CD8-positive, alpha-beta memory T cell (primary cell): Measurements from ENCODE around the gene TOR4A. TPM values are rescaled to one million over a fixed set of nuclear protein-coding genes. Genes with fewer than 3 reads are reported as not detected.

Experiments used
- CTCF ChIA-PET: fragments of 350-600 bp; sonication (Branson Sonifier 250); formaldehyde crosslinking; loops from one replicate; lab custom pipeline; 2021; ENCODE audit warnings: antibody characterized with exemption; lab: Charles Lee
- POLR2A ChIA-PET: fragments of 350-600 bp; sonication (Branson Sonifier 250); formaldehyde crosslinking; loops from one replicate; lab custom pipeline; 2021; ENCODE audit warnings: antibody characterized with exemption; lab: Charles Lee
- DNase-seq, 5 donors: peaks; one replicate each; pipeline versions ENCODE4 v3.0.0 to v3.0.0-alpha.2; 2020 to 2022; ENCODE audit warnings: mixed read lengths in 1 of 5
- H3K27ac ChIP-seq: one replicate; pipeline ENCODE4 v1.7.0; 2013; ENCODE audit warnings: low read depth, mild to moderate bottlenecking, low read length, moderate library complexity
- H3K27me3 ChIP-seq: 2 replicates; pipeline ENCODE4 v1.7.0; 2013; ENCODE audit warnings: low read length, mild to moderate bottlenecking; ENCODE audit not compliant: insufficient read depth, poor library complexity, severe bottlenecking
- H3K36me3 ChIP-seq: 2 replicates; pipeline ENCODE4 v1.7.0; 2013; ENCODE audit warnings: mild to moderate bottlenecking, low read length, moderate library complexity; ENCODE audit not compliant: insufficient read depth
- H3K4me1 ChIP-seq: 2 replicates; pipeline ENCODE4 v1.7.0; 2013; ENCODE audit warnings: mild to moderate bottlenecking, low read length, moderate library complexity; ENCODE audit not compliant: insufficient read depth
- H3K4me3 ChIP-seq: 2 replicates; pipeline ENCODE4 v1.7.0; 2013; ENCODE audit warnings: mild to moderate bottlenecking, low read length
- H3K9me3 ChIP-seq: 2 replicates; pipeline ENCODE4 v1.7.0; 2013; ENCODE audit warnings: mild to moderate bottlenecking, low read length
- H3K27ac Mint-ChIP-seq, 8 donors: one replicate each; pipeline ENCODE4 v1.8.0; 2020 to 2021; ENCODE audit warnings: mixed read lengths in 8 of 8, mild to moderate bottlenecking in 6 of 8, inconsistent platforms in 3 of 8, moderate library complexity in 3 of 8
- H3K27me3 Mint-ChIP-seq, 2 donors: one replicate each; pipeline ENCODE4 v1.8.0; 2020 to 2021; ENCODE audit warnings: mixed read lengths in 2 of 2, mild to moderate bottlenecking in 1 of 2, moderate library complexity in 1 of 2
- H3K36me3 Mint-ChIP-seq, 3 donors: one replicate each; pipeline ENCODE4 v1.8.0; 2020 to 2021; ENCODE audit warnings: mixed read lengths in 3 of 3, inconsistent platforms in 1 of 3, mild to moderate bottlenecking in 1 of 3
- H3K4me1 Mint-ChIP-seq, 3 donors: one replicate each; pipeline ENCODE4 v1.8.0; 2020 to 2021; ENCODE audit warnings: mixed read lengths in 3 of 3, inconsistent platforms in 1 of 3, mild to moderate bottlenecking in 1 of 3
- H3K4me3 Mint-ChIP-seq, 7 donors: one replicate each; pipeline ENCODE4 v1.8.0; 2020 to 2021; ENCODE audit warnings: mixed read lengths in 7 of 7, mild to moderate bottlenecking in 6 of 7, moderate library complexity in 4 of 7, inconsistent platforms in 2 of 7
- H3K9me3 Mint-ChIP-seq, 5 donors: one replicate each; pipeline ENCODE4 v1.8.0; 2020 to 2022; ENCODE audit warnings: mixed read lengths in 5 of 5, mild to moderate bottlenecking in 3 of 5, moderate library complexity in 2 of 5, inconsistent platforms in 1 of 5
- polyA plus RNA-seq: library from polyadenylated mRNA; unstranded; fragments of 300-500 nt; fragmentation: Illumina TruSeq; gene quantifications from one replicate; pipeline ENCODE4 v1.2.3, GENCODE V29; 2021
- total RNA-seq, 2 experiments: library from RNA; stranded (reverse); gene quantifications; one replicate each; pipeline ENCODE4 v1.2.3, GENCODE V29; 2021

The TOR4A gene
- total and polyA plus RNA-seq, 3 experiments from 2014 or later, result 1.8 to 3.9 (median 3.3) TPM

GRCh38 chr9:137317718-137318511, 40.4 kb downstream of the TOR4A start:
- no peaks in the 10 kb centered on the region for H3K36me3 Mint-ChIP-seq
- no peak overlapping the region for H3K27ac ChIP-seq
- DNase-seq, result peak in 1 of 5 donors; percentile 38
- H3K4me3 Mint-ChIP-seq, result no peak overlapping the region
- H3K9me3 ChIP-seq, result no peaks in the 10 kb centered on the region
- POLR2A ChIA-PET, result no interaction called here
- CTCF ChIA-PET, result no interaction called here
- no peaks in the 10 kb centered on the region for H3K9me3 Mint-ChIP-seq
- H3K36me3 ChIP-seq, result no peaks in the 10 kb centered on the region
- peaks cover 10% of the 10 kb centered on the region for H3K4me1 ChIP-seq
- peaks cover 0 to 5% (median 0%) of the 10 kb centered on the region in 3 donors for H3K4me1 Mint-ChIP-seq
- no peak overlapping the region for H3K4me3 ChIP-seq
- peaks cover 3 to 9% of the 10 kb centered on the region in 2 donors for H3K27me3 Mint-ChIP-seq
- H3K27me3 ChIP-seq, result no peaks in the 10 kb centered on the region
- H3K27ac Mint-ChIP-seq, result no peak overlapping the region

GRCh38 chr9:137318602-137319001, 41.1 kb downstream of the TOR4A start:
- no peak overlapping the region for H3K4me3 Mint-ChIP-seq
- Histone ChIP-seq H3K36me3 (no peaks in the 10 kb centered on the region), H3K27ac (no peak overlapping the region), H3K27me3 (no peaks in the 10 kb centered on the region), H3K9me3 (no peaks in the 10 kb centered on the region), H3K4me1 (peaks cover 10% of the 10 kb centered on the region), H3K4me3 (no peak overlapping the region)
- peak in 1 of 5 donors; percentile 38 for DNase-seq
- peaks cover 0 to 5% (median 0%) of the 10 kb centered on the region in 3 donors for H3K4me1 Mint-ChIP-seq
- ChIA-PET CTCF (no interaction called here), POLR2A (no interaction called here)
- H3K27me3 Mint-ChIP-seq, result peaks cover 3 to 9% of the 10 kb centered on the region in 2 donors
- H3K27ac Mint-ChIP-seq, result no peak overlapping the region
- no peaks in the 10 kb centered on the region for H3K36me3 Mint-ChIP-seq
- no peaks in the 10 kb centered on the region for H3K9me3 Mint-ChIP-seq

GRCh38 chr9:137319011-137319738, 41.6 kb downstream of the TOR4A start:
- Mint-ChIP-seq H3K9me3 (no peaks in the 10 kb centered on the region), H3K27me3 (peaks cover 5 to 11% of the 10 kb centered on the region in 2 donors), H3K4me1 (peaks cover 0 to 5% (median 0%) of the 10 kb centered on the region in 3 donors), H3K27ac (no peak overlapping the region), H3K4me3 (no peak overlapping the region), H3K36me3 (no peaks in the 10 kb centered on the region)
- Histone ChIP-seq H3K9me3 (no peaks in the 10 kb centered on the region), H3K27ac (no peak overlapping the region), H3K27me3 (no peaks in the 10 kb centered on the region), H3K4me3 (no peak overlapping the region), H3K36me3 (no peaks in the 10 kb centered on the region), H3K4me1 (peaks cover 10% of the 10 kb centered on the region)
- DNase-seq, result no peak
- ChIA-PET POLR2A (no interaction called here), CTCF (interaction anchor here (1.0 kb wide), 1 partner anchor 143 kb away, joined by 3 read pairs; no protein-coding TSS in a partner anchor)

- Mint-ChIP-seq H3K9me3 (no peaks in the 10 kb centered on the region), H3K4me3 (no peak overlapping the region), H3K27me3 (peaks cover 10 to 18% of the 10 kb centered on the region in 2 donors), H3K4me1 (peaks cover 0 to 5% (median 0%) of the 10 kb centered on the region in 3 donors), H3K27ac (no peak overlapping the region), H3K36me3 (no peaks in the 10 kb centered on the region)
- POLR2A ChIA-PET, result no interaction called here
- no peak overlapping the region for H3K4me3 ChIP-seq
- H3K36me3 ChIP-seq, result no peaks in the 10 kb centered on the region
- no peaks in the 10 kb centered on the region for H3K27me3 ChIP-seq
- H3K4me1 ChIP-seq, result peaks cover 10% of the 10 kb centered on the region
- H3K27ac ChIP-seq, result no peak overlapping the region
- DNase-seq, result peak in 1 of 5 donors; percentile 47
- H3K9me3 ChIP-seq, result no peaks in the 10 kb centered on the region
- CTCF ChIA-PET, result interaction anchor here (0.9 to 1.0 kb wide), 2 partner anchors 17 to 142 kb away, joined by 3 read pairs; partner anchors contain the start of gene NRARP
These were observed 42.4 kb downstream of the TOR4A start for GRCh38 chr9:137319739-137320551.

- no peaks in the 10 kb centered on the region for H3K36me3 Mint-ChIP-seq
- H3K4me3 ChIP-seq, result no peak overlapping the region
- POLR2A ChIA-PET, result no interaction called here
These were observed 43.2 kb downstream of the TOR4A start for GRCh38 chr9:137320555-137321384.

GRCh38 chr9:137321726-137322361, 44.3 kb downstream of the TOR4A start:
- Histone ChIP-seq H3K27me3 (peaks cover 7% of the 10 kb centered on the region), H3K4me3 (no peak overlapping the region), H3K36me3 (no peaks in the 10 kb centered on the region), H3K27ac (no peak overlapping the region), H3K9me3 (no peaks in the 10 kb centered on the region), H3K4me1 (peaks cover 10% of the 10 kb centered on the region)
- DNase-seq, result no peak
- peaks cover 27 to 37% of the 10 kb centered on the region in 2 donors for H3K27me3 Mint-ChIP-seq
- H3K4me3 Mint-ChIP-seq, result no peak overlapping the region
- ChIA-PET CTCF (no interaction called here), POLR2A (no interaction called here)
- no peak overlapping the region for H3K27ac Mint-ChIP-seq
- H3K4me1 Mint-ChIP-seq, result peaks cover 0 to 5% (median 2%) of the 10 kb centered on the region in 3 donors
- no peaks in the 10 kb centered on the region for H3K9me3 Mint-ChIP-seq
- H3K36me3 Mint-ChIP-seq, result peaks cover 0 to 1% (median 0%) of the 10 kb centered on the region in 3 donors

More at GRCh38 chr9:137320555-137321384, 43.2 kb downstream of the TOR4A start:
- Histone ChIP-seq H3K36me3 (no peaks in the 10 kb centered on the region), H3K4me1 (peaks cover 10% of the 10 kb centered on the region), H3K27ac (no peak overlapping the region), H3K27me3 (no peaks in the 10 kb centered on the region), H3K9me3 (no peaks in the 10 kb centered on the region)
- H3K4me3 Mint-ChIP-seq, result peak overlapping the region in 1 of 7 donors; percentile 39
- H3K4me1 Mint-ChIP-seq, result peaks cover 0 to 5% (median 0%) of the 10 kb centered on the region in 3 donors
- no peak overlapping the region for H3K27ac Mint-ChIP-seq
- no peak for DNase-seq
- CTCF ChIA-PET, result interaction anchor here (0.9 kb wide), 1 partner anchor 18 kb away, joined by 3 read pairs; the partner anchor contains the start of gene NRARP
- H3K27me3 Mint-ChIP-seq, result peaks cover 16 to 27% of the 10 kb centered on the region in 2 donors
- H3K9me3 Mint-ChIP-seq, result no peaks in the 10 kb centered on the region
